ENCODE results near the gene MRPL18.

Gene MRPL18

GRCh38 chr6:159844737-159845645 is 54.7 kb downstream of the MRPL18 start:
- no peak for DNase-seq
